ENCODE results near the gene FBXL4. TPM values are rescaled to one million over a fixed set of nuclear protein-coding genes. Genes with fewer than 3 reads are reported as not detected.
A peak's percentile ranks its signal among the peaks of the same experiment; 100 is the strongest.

Gene FBXL4
- total RNA-seq, 2 experiments from 2014 or later = 14.5 to 20.9 TPM

DNA sequence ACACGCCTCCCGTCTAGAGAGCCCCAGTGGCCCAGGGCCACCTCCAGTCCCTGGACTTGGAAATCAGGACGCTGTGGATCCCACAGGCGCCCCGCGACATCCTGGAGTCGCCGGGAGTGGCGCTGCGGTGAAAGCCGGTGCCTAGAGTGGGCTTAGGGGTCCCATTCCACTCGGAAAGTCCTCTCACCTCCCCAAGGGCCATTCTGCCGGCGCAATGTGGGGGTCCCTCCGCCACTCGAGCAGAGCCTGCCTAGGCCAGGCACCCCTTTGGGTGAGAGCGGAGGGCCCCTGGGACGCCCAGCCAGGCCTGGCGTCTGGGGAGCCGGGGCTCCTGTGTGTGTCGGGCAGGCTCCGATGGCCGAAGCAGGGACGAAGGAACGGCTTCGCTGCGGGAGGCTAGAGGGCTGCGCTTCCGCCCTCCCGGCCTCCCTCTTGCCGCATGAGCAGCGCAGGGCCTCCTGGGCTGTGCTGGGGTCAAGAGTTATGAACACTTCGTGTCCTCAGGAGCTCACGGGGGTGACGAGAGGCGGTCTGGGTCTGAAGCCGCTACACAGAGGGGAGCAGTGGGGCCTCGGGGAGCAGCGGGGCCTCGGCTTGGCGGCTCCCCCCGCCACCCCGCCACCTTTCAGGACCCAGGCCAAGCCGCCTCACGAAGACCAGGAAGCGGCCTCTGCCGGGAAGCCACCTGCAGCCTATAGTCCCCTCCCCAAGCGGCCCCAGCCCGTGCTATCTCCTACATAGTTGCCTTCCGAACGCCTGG lies 99.8 kb downstream of the FBXL4 start:
- Histone ChIP-seq H3K36me3 (ENCODE audit: insufficient read depth, low read length) (no peaks in the 10 kb centered on the region), H2AFZ (ENCODE audit: low read length) (no peak overlapping the region), H4K20me1 (ENCODE audit: insufficient read depth, low read length) (no peaks in the 10 kb centered on the region), H3K9me2 (ENCODE audit: insufficient read depth, low read length) (no peaks in the 10 kb centered on the region), H3K27ac (ENCODE audit: low read depth, low read length, poor library complexity, severe bottlenecking) (no peak overlapping the region), H3K4me3 (ENCODE audit: low read depth, low read length, poor library complexity, severe bottlenecking) (no peak overlapping the region), H3K9me3 (ENCODE audit: low read length) (no peaks in the 10 kb centered on the region), H3K79me2 (ENCODE audit: insufficient read depth, low read depth, low read length) (no peaks in the 10 kb centered on the region), H3K4me2 (ENCODE audit: low read length) (no peak overlapping the region), H3K4me1 (ENCODE audit: insufficient read depth, low read length, poor library complexity, severe bottlenecking) (peaks cover 12% of the 10 kb centered on the region)
- DNase-seq (ENCODE audit: low spot score) = no peak
- no TSS peak for BruUV-seq (replicated peaks)
- POLR2A ChIA-PET = no interaction called here
- intact Hi-C loops (cut with micrococcal nuclease; ENCODE audit: unreplicated experiment) = no loop called here
- CTCF ChIA-PET (ENCODE audit: unreplicated experiment) = no interaction called here
- TF ChIP-seq, protein P1, sequence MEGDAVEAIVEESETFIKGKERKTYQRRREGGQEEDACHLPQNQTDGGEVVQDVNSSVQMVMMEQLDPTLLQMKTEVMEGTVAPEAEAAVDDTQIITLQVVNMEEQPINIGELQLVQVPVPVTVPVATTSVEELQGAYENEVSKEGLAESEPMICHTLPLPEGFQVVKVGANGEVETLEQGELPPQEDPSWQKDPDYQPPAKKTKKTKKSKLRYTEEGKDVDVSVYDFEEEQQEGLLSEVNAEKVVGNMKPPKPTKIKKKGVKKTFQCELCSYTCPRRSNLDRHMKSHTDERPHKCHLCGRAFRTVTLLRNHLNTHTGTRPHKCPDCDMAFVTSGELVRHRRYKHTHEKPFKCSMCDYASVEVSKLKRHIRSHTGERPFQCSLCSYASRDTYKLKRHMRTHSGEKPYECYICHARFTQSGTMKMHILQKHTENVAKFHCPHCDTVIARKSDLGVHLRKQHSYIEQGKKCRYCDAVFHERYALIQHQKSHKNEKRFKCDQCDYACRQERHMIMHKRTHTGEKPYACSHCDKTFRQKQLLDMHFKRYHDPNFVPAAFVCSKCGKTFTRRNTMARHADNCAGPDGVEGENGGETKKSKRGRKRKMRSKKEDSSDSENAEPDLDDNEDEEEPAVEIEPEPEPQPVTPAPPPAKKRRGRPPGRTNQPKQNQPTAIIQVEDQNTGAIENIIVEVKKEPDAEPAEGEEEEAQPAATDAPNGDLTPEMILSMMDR (conservative IDR thresholded peaks at IDR 0.05; ENCODE audit: low read length) = no peak
- TF ChIP-seq EZH2phosphoT487 (IDR thresholded peaks at IDR 0.05; ENCODE audit: borderline replicate concordance, low read depth, low read length) = no peak

DNA sequence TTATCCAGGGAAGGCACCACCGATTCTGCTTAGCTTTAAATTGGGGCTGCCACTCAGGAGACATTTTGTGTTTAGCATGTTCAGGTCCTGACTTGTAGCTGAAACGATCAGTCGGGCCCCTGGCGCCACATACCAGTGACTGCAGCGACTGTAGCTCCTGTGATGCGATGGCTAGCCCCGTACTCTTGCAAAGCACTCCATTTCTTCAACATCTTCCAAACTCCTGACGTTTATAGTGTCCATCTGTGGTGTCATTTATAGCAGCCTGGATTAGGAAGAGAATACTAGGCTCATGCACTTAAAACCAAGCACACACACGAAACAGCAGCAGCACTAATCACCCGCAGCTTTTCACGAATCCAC lies 100.3 kb downstream of the FBXL4 start:
- CTCF ChIA-PET (ENCODE audit: unreplicated experiment) = no interaction called here
- Histone ChIP-seq H4K20me1 (ENCODE audit: insufficient read depth, low read length) (no peaks in the 10 kb centered on the region), H3K4me1 (ENCODE audit: insufficient read depth, low read length, poor library complexity, severe bottlenecking) (peaks cover 12% of the 10 kb centered on the region), H3K79me2 (ENCODE audit: insufficient read depth, low read depth, low read length) (no peaks in the 10 kb centered on the region), H3K27ac (ENCODE audit: low read depth, low read length, poor library complexity, severe bottlenecking) (no peak overlapping the region), H3K9me2 (ENCODE audit: insufficient read depth, low read length) (no peaks in the 10 kb centered on the region), H3K4me2 (ENCODE audit: low read length) (no peak overlapping the region), H3K36me3 (ENCODE audit: insufficient read depth, low read length) (no peaks in the 10 kb centered on the region), H3K9me3 (ENCODE audit: low read length) (no peaks in the 10 kb centered on the region), H3K4me3 (ENCODE audit: low read depth, low read length, poor library complexity, severe bottlenecking) (no peak overlapping the region), H2AFZ (ENCODE audit: low read length) (no peak overlapping the region)
- DNase-seq (ENCODE audit: low spot score) = no peak
- POLR2A ChIA-PET = no interaction called here
- TF ChIP-seq, protein P1 (conservative IDR thresholded peaks at IDR 0.05; ENCODE audit: low read length) = no peak
- TF ChIP-seq EZH2phosphoT487 (IDR thresholded peaks at IDR 0.05; ENCODE audit: borderline replicate concordance, low read depth, low read length) = no peak
- BruUV-seq (replicated peaks) = no TSS peak
- intact Hi-C loops (cut with micrococcal nuclease; ENCODE audit: unreplicated experiment) = no loop called here

DNA sequence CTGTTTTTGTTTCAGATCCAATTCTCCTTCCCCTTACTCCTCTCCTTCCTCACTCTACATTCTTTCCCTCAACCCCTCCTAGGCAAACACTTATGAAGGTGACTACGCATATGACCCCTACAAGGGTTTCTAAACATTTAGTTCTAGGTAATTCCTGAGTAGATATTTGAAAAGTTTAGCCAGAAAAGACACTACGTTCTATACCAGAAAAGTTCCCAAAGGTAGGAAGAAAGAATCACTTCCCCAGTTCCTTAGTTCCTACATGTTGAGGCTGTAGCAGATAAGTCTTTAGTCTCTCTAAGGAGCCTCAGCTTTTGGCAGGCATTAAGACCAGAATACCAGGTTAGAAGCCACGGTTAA lies 101.7 kb downstream of the FBXL4 start:
- Histone ChIP-seq H3K4me3 (ENCODE audit: low read depth, low read length, poor library complexity, severe bottlenecking) (no peak overlapping the region), H3K27ac (ENCODE audit: low read depth, low read length, poor library complexity, severe bottlenecking) (no peak overlapping the region), H3K9me2 (ENCODE audit: insufficient read depth, low read length) (no peaks in the 10 kb centered on the region), H2AFZ (ENCODE audit: low read length) (no peak overlapping the region), H3K4me2 (ENCODE audit: low read length) (no peak overlapping the region), H3K9me3 (ENCODE audit: low read length) (no peaks in the 10 kb centered on the region), H3K4me1 (ENCODE audit: insufficient read depth, low read length, poor library complexity, severe bottlenecking) (peaks cover 6% of the 10 kb centered on the region), H3K36me3 (ENCODE audit: insufficient read depth, low read length) (no peaks in the 10 kb centered on the region), H3K79me2 (ENCODE audit: insufficient read depth, low read depth, low read length) (no peaks in the 10 kb centered on the region), H4K20me1 (ENCODE audit: insufficient read depth, low read length) (no peaks in the 10 kb centered on the region)
- no peak for DNase-seq (ENCODE audit: low spot score)
- intact Hi-C loops (cut with micrococcal nuclease; ENCODE audit: unreplicated experiment) = no loop called here
- ChIA-PET CTCF (ENCODE audit: unreplicated experiment) (no interaction called here), POLR2A (no interaction called here)
- TF ChIP-seq EZH2phosphoT487 (IDR thresholded peaks at IDR 0.05; ENCODE audit: borderline replicate concordance, low read depth, low read length) = no peak
- TF ChIP-seq, protein P1 (conservative IDR thresholded peaks at IDR 0.05; ENCODE audit: low read length) = peak; percentile 53; the same call in 1 of the 2 replicates
- no TSS peak for BruUV-seq (replicated peaks)
